ENCODE measurements around the gene CENPT.
"Not testable (repeated sequence)": the region's sequence is repeated elsewhere in the genome, so short reads cannot be mapped to it uniquely, and the experiment has no call there.

Gene CENPT

GRCh38 chr16:67873435-67874370, 26.2 kb upstream of the CENPT start:
- no peak for DNase-seq

GRCh38 chr16:67872631-67873434, 25.3 kb upstream of the CENPT start, which contains the start of gene EDC4:
Gene EDC4, plus strand, starts transcription at chr16:67873052. Its CDS starts 210 bp downstream, at chr16:67873262.
- peak; percentile 13 for DNase-seq

GRCh38 chr16:67872131-67872630, 24.7 kb upstream of the CENPT start:
- DNase-seq, result no peak

- DNase-seq, result no peak
Observed at GRCh38 chr16:67871256-67871655, 23.8 kb upstream of the CENPT start.

- DNase-seq, result no peak
Observed at GRCh38 chr16:67869653-67870052, 22.2 kb upstream of the CENPT start.

GRCh38 chr16:67868290-67868689, 20.8 kb upstream of the CENPT start:
- no peak for DNase-seq

- no peak for DNase-seq
Observed at GRCh38 chr16:67865318-67865717, 17.8 kb upstream of the CENPT start.

- no peak for DNase-seq
Observed at GRCh38 chr16:67864594-67864993, 17.1 kb upstream of the CENPT start.

GRCh38 chr16:67864044-67864443, 16.6 kb upstream of the CENPT start:
- DNase-seq, result not testable (repeated sequence)

GRCh38 chr16:67862623-67863583, 15.4 kb upstream of the CENPT start:
- no peak for DNase-seq

GRCh38 chr16:67861877-67862276, 14.4 kb upstream of the CENPT start:
- DNase-seq, result no peak

GRCh38 chr16:67860589-67861398, 13.3 kb upstream of the CENPT start:
- no peak for DNase-seq

- no peak for DNase-seq
Observed at GRCh38 chr16:67858500-67858899, 11.0 kb upstream of the CENPT start.

GRCh38 chr16:67857547-67858233, 10.2 kb upstream of the CENPT start:
- DNase-seq, result peak; percentile 81

- no peak for DNase-seq
Observed at GRCh38 chr16:67856927-67857546, 9.5 kb upstream of the CENPT start.

GRCh38 chr16:67855789-67856188, 8.3 kb upstream of the CENPT start:
- DNase-seq, result no peak

- no peak for DNase-seq
Observed at GRCh38 chr16:67853670-67854069, 6.2 kb upstream of the CENPT start.

GRCh38 chr16:67848118-67848517, 625 bp upstream of the CENPT start:
- DNase-seq, result no peak

GRCh38 chr16:67846320-67847063, 1.0 kb downstream of the CENPT start, which contains the start of gene NUTF2:
Gene NUTF2, plus strand, starts transcription at chr16:67846933. Its CDS starts 18,198 bp downstream, at chr16:67865131.
- DNase-seq, result peak; percentile 86

- no peak for DNase-seq
Observed at GRCh38 chr16:67846063-67846319, 1.5 kb downstream of the CENPT start.

Data from NCI-H510A treated with DMSO at 0.1 percent for 48 hours (cell line).